Right lobe of liver (tissue), 6 donors: ENCODE data around the gene THTPA. TPM values are rescaled to one million over a fixed set of nuclear protein-coding genes. Genes with fewer than 3 reads are reported as not detected.

Experiments
- ATAC-seq, 4 donors: fragments of 200-7000 bp; cut with Tn5 transposase; one replicate each; pipeline ENCODE4 v1.9.1; 2020; ENCODE audit warnings: mild to moderate bottlenecking in 4 of 4, moderate library complexity in 4 of 4
- DNase-seq, 3 donors: peaks; one replicate each; pipeline ENCODE4 v3.0.0-alpha.2; 2020
- H3K27ac ChIP-seq, 3 donors: fragments of 200-600 bp; one replicate each; pipeline ENCODE4 v1.8.0; 2022
- H3K27me3 ChIP-seq, 2 donors: fragments of 200-600 bp; one replicate each; pipeline ENCODE4 v1.8.0; 2022
- H3K36me3 ChIP-seq, 4 donors: fragments of 200-600 bp; sonication (generic) in 1 of 4; one replicate each; pipeline versions ENCODE4 v1.5.1 to v1.8.0; 2017 to 2022; ENCODE audit warnings: control low read depth in 1 of 4
- H3K4me1 ChIP-seq, 4 donors: fragments of 200-600 bp; sonication (generic) in 1 of 4; one replicate each; pipeline versions ENCODE4 v1.5.1 to v1.8.0; 2017 to 2022; ENCODE audit warnings: control low read depth in 1 of 4
- H3K4me3 ChIP-seq, 3 donors: fragments of 200-600 bp; one replicate each; pipeline ENCODE4 v1.8.0; 2022
- H3K9me3 ChIP-seq, 4 donors: fragments of 200-600 bp; sonication (generic) in 1 of 4; one replicate each; pipeline versions ENCODE4 v1.5.1 to v1.8.0; 2017 to 2022; ENCODE audit warnings: control low read depth in 1 of 4
- CTCF ChIP-seq, 4 donors: fragments of 200-600 bp in 3 of 4; fragments of 450-650 bp in 1 of 4; IDR thresholded peaks; one replicate each; pipeline versions ENCODE4 v1.5.1 to v1.8.0; 2016 to 2022; ENCODE audit warnings: antibody characterized with exemption in 4 of 4, mild to moderate bottlenecking in 2 of 4
- POLR2A ChIP-seq: fragments of 450-650 bp; IDR thresholded peaks from one replicate; pipeline ENCODE4 v1.6.1; 2017; ENCODE audit warnings: antibody characterized with exemption, mild to moderate bottlenecking
- WGBS: methylation state at CpG from one replicate; pipeline ENCODE4 v1.1.6; 2018; ENCODE audit warnings: low coverage, low lambda C conversion rate; ENCODE audit not compliant: insufficient coverage; ENCODE audit errors: missing lambda C conversion rate; 5-methylcytosine and 5-hydroxymethylcytosine counted together
- intact Hi-C, 2 donors: fragments of 100-400 bp; cut with DNase I; formaldehyde crosslinking; loops; one replicate each; pipeline versions ENCODE4 v1.11.2 to v1.14.1; 2022
- long read RNA-seq: library from polyadenylated mRNA; unstranded; transcript quantifications from one replicate; pipeline ENCODE4 v2.0.0, GENCODE V29; 2019
- total RNA-seq, 6 experiments: library from RNA; depleted of rRNA in 2 of 6; stranded (reverse); fragments of >200 nt in 2 of 6; fragmentation: NEBNext Ultra II Directional in 3 of 6; extraction: Animal tissue kit (Norgen Biotek cat#: 25700) in 3 of 6; gene quantifications; one replicate each; pipeline versions ENCODE4 v1.1.0 to v1.2.4, GENCODE V29; 2016 to 2023
- donor health status: DM: no; HTN: yes; CAD: no.
- donor health status: DM: no; HTN: no; CAD: no.
- donor health status: DM: no; HTN: no; CAD: no.
- donor health status: DM: no; HTN: yes; CAD: no.
- donor health status: DM: no; HTN: yes; CAD: no.

THTPA gene
- total RNA-seq = 10 to 100 TPM in 4 of 6 experiments, 1 to 10 TPM in 2; 8.2 to 15.0 (median 11.4) TPM
- long read RNA-seq, partial matches to known transcripts = 0 of 5 reads
- long read RNA-seq, other reads (novel, unspliced or antisense) = 0 of 5 reads

GRCh38 chr14:23555882-23556699 is at the start of gene THTPA:
THTPA (plus strand) TSS chr14:23556271; CDS start chr14:23556758, 487 bp downstream.
- Histone ChIP-seq H3K27me3 (no peaks in the 10 kb centered on the region), H3K4me3 (peak within 1 kb of the TSS; percentile 72 to 99 (median 90)), H3K9me3 (no peaks in the 10 kb centered on the region), H3K4me1 (peaks cover 0 to 11% (median 3%) of the 10 kb centered on the region in 4 donors), H3K36me3 (peaks cover 0 to 12% (median 0%) of the 10 kb centered on the region in 4 donors), H3K27ac (peak within 1 kb of the TSS; percentile 89 to 95 (median 93))
- intact Hi-C loops = no loop called here
- WGBS = 0% methylated on average over 9 of the region's 54 CpGs
- TF ChIP-seq POLR2A (no peak), CTCF (IDR thresholded peaks at IDR 0.05) (no peak)
- ATAC-seq (peak; percentile 87 to 92 (median 92)), DNase-seq (peak; percentile 96 to 97 (median 97))

- intact Hi-C loops = no loop called here
- Histone ChIP-seq H3K27me3 (no peaks in the 10 kb centered on the region), H3K27ac (no peak overlapping the region), H3K4me1 (no peaks in the 10 kb centered on the region), H3K4me3 (no peak overlapping the region), H3K36me3 (no peaks in the 10 kb centered on the region), H3K9me3 (no peaks in the 10 kb centered on the region)
- DNase-seq (no peak), ATAC-seq (no peak)
- 54% methylated on average over 12 of the region's 13 CpGs for WGBS
- TF ChIP-seq POLR2A = no peak
- TF ChIP-seq CTCF (IDR thresholded peaks at IDR 0.05) = no peak
These were observed 43.9 kb upstream of the THTPA start for GRCh38 chr14:23512156-23512555.

GRCh38 chr14:23513005-23513817 is 42.9 kb upstream of the THTPA start:
- TF ChIP-seq CTCF (IDR thresholded peaks at IDR 0.05) = no peak
- no peak for TF ChIP-seq POLR2A
- Histone ChIP-seq H3K27me3 (no peaks in the 10 kb centered on the region), H3K4me1 (no peaks in the 10 kb centered on the region), H3K36me3 (no peaks in the 10 kb centered on the region), H3K4me3 (no peak overlapping the region), H3K9me3 (no peaks in the 10 kb centered on the region), H3K27ac (no peak overlapping the region)
- WGBS = 94% methylated on average over 15 of the region's 25 CpGs
- ATAC-seq (no peak), DNase-seq (no peak)
- intact Hi-C loops = no loop called here

- DNase-seq = no peak
- intact Hi-C loops = no loop called here
- H3K4me1 ChIP-seq = no peaks in the 10 kb centered on the region
- H3K9me3 ChIP-seq = no peaks in the 10 kb centered on the region
- WGBS = 95% methylated on average over 5 of the region's 8 CpGs
- no peak overlapping the region for H3K4me3 ChIP-seq
- H3K27ac ChIP-seq = no peak overlapping the region
- no peak for TF ChIP-seq POLR2A
- TF ChIP-seq CTCF (IDR thresholded peaks at IDR 0.05) = no peak
- ATAC-seq = no peak
- no peaks in the 10 kb centered on the region for H3K27me3 ChIP-seq
- no peaks in the 10 kb centered on the region for H3K36me3 ChIP-seq
These were observed 42.0 kb upstream of the THTPA start for GRCh38 chr14:23513818-23514643.
